COLO829 (cell line): ENCODE measurements around the gene ANKS1B.

Source experiments
- DNase-seq: peaks from one replicate; pipeline ENCODE4 v3.0.0; 2012; ENCODE audit warnings: low spot score

The ANKS1B gene

GRCh38 chr12:99567072-99567471 lies 417.7 kb downstream of the ANKS1B start:
- DNase-seq = no peak

GRCh38 chr12:99558109-99558508 lies 426.6 kb downstream of the ANKS1B start:
- no peak for DNase-seq

GRCh38 chr12:99553461-99553860 lies 431.3 kb downstream of the ANKS1B start:
- no peak for DNase-seq

- no peak for DNase-seq
These were observed 432.7 kb downstream of the ANKS1B start for GRCh38 chr12:99552022-99552421.

- DNase-seq = no peak
These were observed 435.1 kb downstream of the ANKS1B start for GRCh38 chr12:99549651-99550050.

DNA sequence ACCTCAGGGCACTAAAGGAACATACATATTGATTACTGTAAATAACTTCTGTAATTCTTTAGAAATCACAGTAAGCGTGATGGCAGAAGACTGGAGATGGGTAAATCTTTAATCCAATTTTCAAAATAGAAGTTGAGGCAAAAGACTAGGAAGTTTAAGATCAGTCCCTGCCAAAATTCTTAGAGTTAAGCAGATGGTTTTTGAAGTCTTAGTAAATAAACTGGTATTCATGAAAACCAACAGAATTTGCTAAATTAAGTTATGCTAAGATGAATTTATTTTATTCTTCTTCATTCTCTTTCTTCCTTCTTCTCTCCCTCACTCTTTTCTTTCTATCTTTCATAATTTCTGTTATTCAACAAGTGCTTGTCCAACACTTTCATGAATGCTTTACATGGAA lies 435.5 kb downstream of the ANKS1B start:
- DNase-seq = no peak

DNA sequence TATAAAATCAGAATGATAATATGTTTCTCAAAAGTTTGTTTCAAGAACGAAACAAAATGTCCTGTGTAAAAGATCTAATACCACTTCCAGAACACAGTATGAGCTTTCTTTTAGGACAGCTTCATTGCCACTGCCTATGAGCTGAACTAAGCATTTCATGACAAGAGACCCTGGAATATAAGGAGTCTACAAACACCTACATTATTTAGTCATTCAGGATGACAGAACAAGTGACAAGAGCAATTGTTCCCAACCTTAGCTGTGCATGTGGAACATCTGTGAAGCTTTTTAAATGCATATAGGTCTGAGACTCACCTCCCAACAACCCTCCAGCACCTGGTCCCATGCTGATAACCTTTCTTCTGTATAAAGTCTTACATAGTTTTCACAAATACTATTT lies 440.3 kb downstream of the ANKS1B start:
- DNase-seq = no peak

- DNase-seq = no peak
These were observed 454.8 kb downstream of the ANKS1B start for GRCh38 chr12:99529966-99530365.

GRCh38 chr12:99528478-99528877 lies 456.3 kb downstream of the ANKS1B start:
- DNase-seq = no peak

DNA sequence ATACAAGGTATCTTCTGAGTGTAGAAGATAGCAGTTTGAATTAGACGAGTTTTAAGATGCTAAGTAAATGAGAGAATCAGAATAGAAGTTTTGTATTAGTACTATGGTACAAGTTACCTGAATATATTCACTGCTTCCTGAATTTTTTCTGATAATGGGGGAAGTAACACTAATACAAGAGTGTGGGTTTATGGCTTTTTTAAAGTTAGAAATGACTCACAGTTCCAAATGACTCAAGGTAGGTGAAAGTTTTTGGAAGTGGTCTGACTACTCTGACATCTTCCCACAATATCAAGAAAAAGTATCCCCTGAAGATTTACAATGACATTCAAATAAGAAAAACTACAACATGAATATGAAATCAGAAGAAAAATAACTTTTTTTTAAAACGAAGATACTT lies 460.9 kb downstream of the ANKS1B start:
- DNase-seq = no peak

GRCh38 chr12:99522456-99522855 lies 462.3 kb downstream of the ANKS1B start:
- no peak for DNase-seq

DNA sequence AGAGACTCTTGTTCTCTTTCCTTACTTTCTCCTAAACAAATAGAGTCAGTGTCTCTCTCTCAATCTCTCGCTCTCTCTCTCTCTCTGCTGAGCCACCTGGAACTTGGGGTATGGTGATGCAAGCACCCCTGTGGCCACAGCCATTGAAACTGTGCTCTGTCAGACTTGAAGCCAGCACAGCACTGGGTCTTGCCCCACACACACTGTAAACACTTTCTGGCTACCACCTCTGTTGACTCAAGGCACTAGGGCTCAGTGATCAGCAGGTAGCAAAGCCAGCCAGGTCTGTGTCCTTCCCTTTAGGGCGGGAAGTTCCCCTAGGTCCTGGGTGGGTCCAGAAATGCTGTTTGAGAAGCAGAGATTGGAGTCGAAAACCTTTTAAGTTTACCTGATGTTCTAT lies 463.1 kb downstream of the ANKS1B start:
- no peak for DNase-seq

DNA sequence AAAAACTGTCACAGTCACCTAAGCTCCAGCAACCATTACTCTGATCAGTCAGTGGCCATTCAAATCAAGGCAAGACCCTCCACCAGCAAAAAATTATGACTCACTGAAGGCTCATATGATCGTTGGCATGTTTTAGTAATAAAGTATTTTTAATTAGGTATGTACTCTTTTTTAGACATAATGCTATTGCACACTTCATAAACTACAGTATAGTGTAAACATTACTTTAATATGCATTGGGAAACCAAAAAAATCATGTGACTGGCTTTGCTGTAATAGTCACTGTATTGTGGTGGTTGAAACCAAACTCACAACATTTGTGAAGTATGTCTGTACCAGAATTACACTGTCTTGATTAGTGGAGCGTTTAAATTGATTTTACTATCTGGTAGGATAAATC lies 471.7 kb downstream of the ANKS1B start:
- DNase-seq = no peak

- no peak for DNase-seq
These were observed 478.9 kb downstream of the ANKS1B start for GRCh38 chr12:99505805-99506204.

GRCh38 chr12:99498756-99499155 lies 486.0 kb downstream of the ANKS1B start:
- DNase-seq = peak; percentile 13

- no peak for DNase-seq
These were observed 488.9 kb downstream of the ANKS1B start for GRCh38 chr12:99495799-99496198.

- DNase-seq = no peak
These were observed 491.5 kb downstream of the ANKS1B start for GRCh38 chr12:99493197-99493596.

- DNase-seq = no peak
These were observed 498.5 kb downstream of the ANKS1B start for GRCh38 chr12:99486277-99486676.

DNA sequence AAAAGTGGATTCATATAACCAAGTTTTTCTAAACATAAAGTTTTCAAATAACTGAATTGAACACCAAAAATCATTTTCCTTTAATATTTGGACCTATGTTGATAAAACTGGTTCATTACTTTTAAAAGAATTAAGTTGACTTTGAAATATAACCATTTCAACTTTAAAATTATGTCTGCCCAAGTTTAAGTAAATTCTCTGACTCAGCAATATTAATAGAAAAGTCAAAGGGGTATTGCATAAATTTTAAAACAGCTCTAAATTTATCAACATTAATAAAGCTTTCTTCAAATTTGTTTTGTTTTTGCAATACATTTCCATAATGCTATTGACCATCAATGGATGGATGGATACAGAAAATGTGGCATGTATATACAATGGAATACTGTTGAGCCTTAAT lies 505.6 kb downstream of the ANKS1B start:
- DNase-seq = no peak

DNA sequence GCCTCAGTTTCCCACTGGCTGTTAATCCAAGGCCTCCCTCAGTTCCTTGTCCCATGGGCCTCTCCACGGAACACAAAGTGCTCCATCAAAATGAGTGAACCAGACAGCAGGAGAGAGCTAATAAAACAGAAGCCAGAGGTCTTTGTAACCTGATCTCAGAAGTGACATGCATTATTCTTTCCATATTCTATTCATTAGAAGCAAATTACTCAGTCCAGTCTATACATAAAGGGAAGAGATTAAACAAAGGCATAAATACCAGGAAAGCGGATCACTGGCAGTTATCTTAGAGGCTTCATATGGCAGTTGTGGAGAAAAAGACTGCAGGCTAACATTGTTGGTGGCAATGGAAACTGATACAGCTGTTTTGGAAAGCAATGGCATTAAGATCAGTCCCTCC lies 507.8 kb downstream of the ANKS1B start:
- DNase-seq = no peak

GRCh38 chr12:99455350-99456035 lies 529.2 kb downstream of the ANKS1B start:
- DNase-seq = peak; percentile 42

DNA sequence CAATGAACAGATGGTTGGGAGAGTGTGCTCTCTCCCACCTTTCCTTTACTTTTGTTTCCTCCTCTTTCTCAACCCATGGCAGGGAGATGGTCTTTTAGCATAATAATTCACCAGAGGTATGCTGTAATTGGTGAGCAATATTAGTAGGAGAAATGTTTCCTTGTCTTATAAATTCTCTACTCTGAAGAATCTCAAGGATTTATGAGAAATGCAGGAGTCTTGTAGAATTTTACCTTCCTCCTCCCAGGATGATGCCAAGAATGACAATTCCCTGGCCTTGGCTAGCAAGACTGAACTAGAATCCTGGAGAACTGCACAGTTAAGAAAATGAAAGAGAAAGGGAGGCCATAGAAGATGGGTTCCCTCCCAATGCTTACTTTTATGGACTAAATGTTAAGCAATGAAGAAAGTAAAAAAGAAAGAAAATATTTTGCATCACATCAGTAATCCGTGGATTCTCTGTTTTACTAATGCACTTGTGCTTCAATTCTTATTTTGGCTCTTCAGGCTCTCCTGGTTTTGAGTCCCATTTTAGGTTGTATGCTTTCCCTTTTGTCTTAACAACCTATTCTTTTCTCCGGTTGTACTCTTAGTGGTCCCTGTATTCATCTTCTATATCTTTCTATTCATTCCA lies 530.1 kb downstream of the ANKS1B start:
- DNase-seq = no peak

- DNase-seq = no peak
These were observed 530.7 kb downstream of the ANKS1B start for GRCh38 chr12:99453836-99454538.
